OCI-LY3 (cell line): ENCODE results near the gene IGFN1.

ENCODE experiments used
- EZH2phosphoT487 ChIP-seq: fragments of 200-600 bp; shearing (Covaris generic); IDR thresholded peaks from 2 replicates; pipeline ENCODE4 v1.6.1; 2018; ENCODE audit warnings: antibody characterized with exemption, mixed run types, low read depth
- TF ChIP-seq, protein P1 (sequence below): fragments of 200-600, 300-600 bp; sonication (generic); IDR thresholded peaks from 2 replicates; pipeline ENCODE4 v1.5.1; 2014; ENCODE audit warnings: antibody characterized with exemption, low read length, low read depth

DNA sequence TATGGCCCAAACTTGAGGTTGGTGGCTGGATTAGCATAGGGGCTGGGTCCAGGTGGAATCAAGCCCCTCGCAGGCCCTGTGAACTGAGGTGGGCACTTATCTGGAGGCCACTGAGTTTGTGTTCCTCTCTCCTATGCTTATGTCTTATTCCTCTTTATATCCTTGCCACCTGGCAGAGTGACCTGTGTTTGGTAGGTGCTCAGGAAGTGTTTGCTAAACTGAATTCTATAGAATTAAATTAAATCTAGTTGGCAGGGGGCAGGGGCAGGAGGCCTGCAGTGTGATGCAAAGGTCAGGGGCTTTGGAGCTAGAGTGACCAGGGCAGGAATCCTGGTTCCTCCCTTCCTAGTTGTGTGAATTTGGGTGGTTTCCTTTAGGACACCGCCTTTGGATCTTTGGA lies 35.3 kb upstream of the IGFN1 start:
- no peak for TF ChIP-seq EZH2phosphoT487
- TF ChIP-seq, protein P1, sequence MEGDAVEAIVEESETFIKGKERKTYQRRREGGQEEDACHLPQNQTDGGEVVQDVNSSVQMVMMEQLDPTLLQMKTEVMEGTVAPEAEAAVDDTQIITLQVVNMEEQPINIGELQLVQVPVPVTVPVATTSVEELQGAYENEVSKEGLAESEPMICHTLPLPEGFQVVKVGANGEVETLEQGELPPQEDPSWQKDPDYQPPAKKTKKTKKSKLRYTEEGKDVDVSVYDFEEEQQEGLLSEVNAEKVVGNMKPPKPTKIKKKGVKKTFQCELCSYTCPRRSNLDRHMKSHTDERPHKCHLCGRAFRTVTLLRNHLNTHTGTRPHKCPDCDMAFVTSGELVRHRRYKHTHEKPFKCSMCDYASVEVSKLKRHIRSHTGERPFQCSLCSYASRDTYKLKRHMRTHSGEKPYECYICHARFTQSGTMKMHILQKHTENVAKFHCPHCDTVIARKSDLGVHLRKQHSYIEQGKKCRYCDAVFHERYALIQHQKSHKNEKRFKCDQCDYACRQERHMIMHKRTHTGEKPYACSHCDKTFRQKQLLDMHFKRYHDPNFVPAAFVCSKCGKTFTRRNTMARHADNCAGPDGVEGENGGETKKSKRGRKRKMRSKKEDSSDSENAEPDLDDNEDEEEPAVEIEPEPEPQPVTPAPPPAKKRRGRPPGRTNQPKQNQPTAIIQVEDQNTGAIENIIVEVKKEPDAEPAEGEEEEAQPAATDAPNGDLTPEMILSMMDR: no peak
